ENCODE measurements around the gene POLR3E. TPM values are rescaled to one million over a fixed set of nuclear protein-coding genes. Genes with fewer than 3 reads are reported as not detected.
"Not testable (repeated sequence)": the region's sequence is repeated elsewhere in the genome, so short reads cannot be mapped to it uniquely, and the experiment has no call there.

The POLR3E gene
- total RNA-seq, 1 experiment from 2014 or later: 26.6 TPM

GRCh38 chr16:22335668-22336246 is 38.5 kb downstream of the POLR3E start:
- DNase-seq (ENCODE audit: low read depth): no peak

DNA sequence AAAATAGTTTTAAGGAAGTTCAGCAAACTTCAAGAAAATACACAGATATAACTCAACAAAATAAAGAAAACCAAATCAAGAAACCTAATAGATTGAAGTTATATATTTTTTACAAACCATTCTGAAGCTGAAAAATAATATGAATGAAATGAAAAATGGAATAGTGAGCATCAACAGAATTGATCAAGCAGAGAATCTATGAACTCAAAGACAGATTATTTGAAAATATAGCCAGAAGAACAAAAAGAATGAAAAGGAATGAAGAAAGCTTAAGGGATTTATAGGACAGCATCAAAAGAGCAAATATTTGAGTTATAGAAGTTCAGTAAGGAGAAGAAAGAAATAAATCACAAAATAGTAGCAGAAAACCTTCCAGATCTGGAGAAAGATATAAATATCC is 39.4 kb downstream of the POLR3E start:
- DNase-seq (ENCODE audit: low read depth): no peak

DNA sequence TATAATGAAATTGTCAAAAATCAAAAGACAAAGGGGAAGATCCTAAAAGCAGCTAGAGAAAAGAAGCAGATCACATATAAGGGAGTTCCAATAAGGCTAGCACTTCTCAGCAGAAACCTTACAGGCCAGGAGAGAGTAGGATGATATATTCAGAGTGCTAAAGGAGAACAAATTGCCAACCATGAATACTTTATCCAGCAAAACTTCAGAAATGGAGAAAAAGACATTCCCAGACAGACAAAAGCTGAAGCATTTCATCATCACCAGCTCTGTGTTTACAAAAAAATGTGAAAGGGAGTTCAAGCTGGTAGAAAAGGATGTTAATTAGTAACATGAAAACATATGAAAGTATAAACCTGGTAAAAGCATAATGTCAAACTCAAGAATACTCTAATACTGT is 39.8 kb downstream of the POLR3E start:
- no peak for DNase-seq (ENCODE audit: low read depth)

DNA sequence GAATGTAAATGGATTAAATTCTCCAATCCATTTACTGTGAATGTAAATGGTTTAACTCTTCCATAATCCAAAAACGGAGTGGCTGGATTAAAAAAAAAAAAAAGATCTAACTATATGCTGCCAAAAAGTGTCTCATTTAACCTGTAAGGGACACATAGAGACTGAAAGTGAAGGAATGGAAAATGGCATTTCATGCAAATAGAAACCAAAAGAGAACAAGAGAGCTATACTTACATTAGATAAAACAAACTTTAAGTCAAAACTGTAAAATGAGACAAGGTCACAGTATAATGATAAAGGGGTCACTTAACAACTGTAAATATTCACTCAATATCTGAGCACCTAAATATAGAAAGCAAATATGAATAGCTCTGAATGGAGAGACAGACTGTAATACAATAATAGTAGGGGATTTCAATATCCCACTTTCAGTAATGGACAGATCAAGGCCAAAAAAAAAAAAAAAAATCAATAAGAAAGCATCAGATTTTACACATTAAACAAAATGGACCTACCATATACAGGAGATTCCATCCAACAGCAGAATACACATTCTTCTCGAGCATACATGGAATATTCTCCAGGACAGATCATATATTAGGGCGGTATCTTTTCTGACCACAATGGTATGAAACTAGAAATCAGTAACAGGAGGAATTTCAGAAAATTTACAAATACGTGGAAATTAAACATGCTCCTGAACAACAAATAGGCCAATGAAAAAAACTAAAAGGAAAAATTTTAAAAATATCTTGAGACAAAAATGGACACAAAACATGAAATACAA is 40.8 kb downstream of the POLR3E start:
- no peak for DNase-seq (ENCODE audit: low read depth)

- DNase-seq (ENCODE audit: low read depth): no peak
These were observed 43.7 kb downstream of the POLR3E start for GRCh38 chr16:22340945-22341344.

DNA sequence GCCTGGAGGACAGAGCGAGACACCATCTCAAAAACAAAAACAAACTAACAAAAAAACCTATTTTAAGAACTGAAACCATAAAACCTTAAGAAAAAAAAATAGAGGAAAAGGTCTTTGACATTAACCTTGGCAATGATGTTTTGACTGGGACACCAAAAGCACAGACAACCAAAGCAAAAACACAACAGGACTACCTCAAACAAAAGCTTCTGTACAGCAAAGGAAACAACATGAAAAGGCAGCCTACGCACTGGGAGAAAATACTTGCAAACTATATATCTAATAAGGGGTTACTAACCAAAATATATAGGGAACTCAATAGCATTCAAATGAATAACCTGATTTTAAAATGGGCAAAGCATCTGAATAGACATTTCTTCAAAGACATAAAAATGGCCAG is 44.9 kb downstream of the POLR3E start:
- no peak for DNase-seq (ENCODE audit: low read depth)

GRCh38 chr16:22346483-22346882 is 49.3 kb downstream of the POLR3E start:
- DNase-seq (ENCODE audit: low read depth): no peak

GRCh38 chr16:22347100-22347820 is 50.1 kb downstream of the POLR3E start:
- DNase-seq (ENCODE audit: low read depth): no peak

GRCh38 chr16:22348291-22348690 is 51.1 kb downstream of the POLR3E start:
- DNase-seq (ENCODE audit: low read depth): no peak

- DNase-seq (ENCODE audit: low read depth): not testable (repeated sequence)
These were observed 53.8 kb downstream of the POLR3E start for GRCh38 chr16:22351017-22351416.

DNA sequence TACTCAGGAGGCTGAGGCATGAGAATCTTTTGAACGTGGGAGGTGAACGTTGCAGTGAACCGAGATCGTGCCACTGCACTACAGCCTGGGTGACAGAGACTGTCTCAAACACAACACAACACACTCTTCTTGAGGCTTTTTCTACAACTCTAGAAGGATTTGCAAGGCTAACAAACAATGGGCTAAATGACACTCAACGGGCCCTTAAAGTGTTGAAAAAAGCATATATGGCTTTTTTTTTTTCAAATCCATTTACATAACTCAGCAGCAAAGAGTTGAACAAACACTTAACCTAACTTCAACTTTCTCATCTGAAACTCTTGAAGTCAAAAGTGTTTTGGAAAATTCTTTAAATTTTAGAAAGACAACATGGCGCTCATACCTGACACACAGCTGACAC is 54.9 kb downstream of the POLR3E start:
- DNase-seq (ENCODE audit: low read depth): no peak

- DNase-seq (ENCODE audit: low read depth): no peak
These were observed 55.5 kb downstream of the POLR3E start for GRCh38 chr16:22352723-22353122.

DNA sequence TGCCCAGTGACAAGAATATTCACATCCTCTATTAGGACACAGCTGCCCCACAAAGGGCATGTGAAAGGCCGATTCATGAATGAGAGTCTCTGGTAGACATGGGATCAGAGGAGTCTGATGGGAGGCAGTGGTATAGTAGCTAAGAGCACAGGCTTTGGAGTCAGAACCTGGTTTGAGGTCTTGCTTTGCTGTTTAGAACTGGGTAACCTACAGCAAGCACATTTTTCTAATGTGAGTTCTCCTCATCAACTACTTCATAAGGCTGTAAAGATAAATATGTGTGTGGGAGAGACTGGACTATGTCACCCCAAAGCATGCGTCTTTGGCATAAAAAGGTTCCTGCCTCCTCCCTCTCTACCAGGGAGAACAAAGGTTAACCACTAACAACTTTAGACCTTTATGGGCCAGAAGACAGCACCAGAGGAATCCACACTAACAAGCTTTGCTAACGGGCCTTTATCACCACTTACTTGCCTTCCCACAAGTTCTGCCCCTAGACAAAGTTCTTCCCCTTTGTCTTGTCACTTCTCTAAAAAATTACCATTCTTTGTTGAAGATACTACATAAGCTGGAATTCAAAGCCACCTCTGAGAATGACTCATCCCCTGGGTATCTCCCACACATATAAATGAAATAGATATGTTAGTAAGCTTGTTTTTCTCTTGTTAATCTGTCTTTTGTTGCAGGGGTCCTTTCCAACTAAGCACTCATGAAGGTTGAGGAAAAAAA is 56.1 kb downstream of the POLR3E start:
- peak; percentile 77 for DNase-seq (ENCODE audit: low read depth)

DNA sequence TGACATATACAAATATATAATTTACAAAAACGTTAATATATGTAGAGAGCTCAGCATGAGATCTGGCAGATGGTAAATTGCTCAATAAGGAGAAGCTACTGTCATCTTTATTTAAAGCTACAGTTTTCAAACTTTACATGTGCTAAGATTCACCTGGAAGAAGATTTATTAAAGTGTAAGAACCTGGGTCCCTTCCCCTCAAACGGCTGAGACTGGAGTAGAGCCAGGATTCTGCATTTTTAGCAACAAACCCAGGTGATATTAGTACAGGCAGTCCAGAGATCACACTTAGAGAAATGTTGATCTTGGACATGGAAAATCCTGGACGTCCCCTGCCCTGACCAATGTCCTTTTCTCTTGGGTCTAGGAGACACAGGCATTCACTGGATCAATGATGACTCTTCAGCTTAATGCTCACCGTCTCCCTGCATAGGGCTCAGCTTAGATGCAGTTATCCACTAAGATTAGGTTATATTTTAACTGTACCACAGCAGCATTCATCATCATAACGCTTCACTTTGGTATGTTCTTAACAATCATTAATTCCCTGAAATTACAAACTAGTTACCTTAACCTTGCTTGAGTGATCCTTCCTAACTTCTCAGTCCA is 56.8 kb downstream of the POLR3E start:
- DNase-seq (ENCODE audit: low read depth): no peak

DNA sequence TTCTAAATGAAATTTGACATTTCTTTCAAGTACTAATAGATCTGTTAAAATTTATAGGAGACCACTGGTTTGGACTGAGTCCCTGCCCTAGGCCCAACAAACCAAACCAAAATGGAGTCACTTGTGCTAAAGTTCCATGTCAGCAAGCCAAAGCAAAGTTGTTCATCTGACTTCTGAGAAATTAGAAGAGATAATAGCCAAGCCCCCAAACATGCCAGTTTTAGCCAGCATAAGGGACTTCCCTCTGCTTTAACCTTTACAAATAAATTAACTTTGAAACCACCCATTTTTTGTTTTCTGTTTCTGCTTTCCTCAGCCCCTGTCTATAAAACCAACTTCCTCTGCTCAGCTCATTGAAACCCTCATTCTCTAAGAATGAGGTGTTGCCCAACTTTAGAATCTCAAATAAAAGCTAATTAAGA is 58.3 kb downstream of the POLR3E start:
- DNase-seq (ENCODE audit: low read depth): no peak

DNA sequence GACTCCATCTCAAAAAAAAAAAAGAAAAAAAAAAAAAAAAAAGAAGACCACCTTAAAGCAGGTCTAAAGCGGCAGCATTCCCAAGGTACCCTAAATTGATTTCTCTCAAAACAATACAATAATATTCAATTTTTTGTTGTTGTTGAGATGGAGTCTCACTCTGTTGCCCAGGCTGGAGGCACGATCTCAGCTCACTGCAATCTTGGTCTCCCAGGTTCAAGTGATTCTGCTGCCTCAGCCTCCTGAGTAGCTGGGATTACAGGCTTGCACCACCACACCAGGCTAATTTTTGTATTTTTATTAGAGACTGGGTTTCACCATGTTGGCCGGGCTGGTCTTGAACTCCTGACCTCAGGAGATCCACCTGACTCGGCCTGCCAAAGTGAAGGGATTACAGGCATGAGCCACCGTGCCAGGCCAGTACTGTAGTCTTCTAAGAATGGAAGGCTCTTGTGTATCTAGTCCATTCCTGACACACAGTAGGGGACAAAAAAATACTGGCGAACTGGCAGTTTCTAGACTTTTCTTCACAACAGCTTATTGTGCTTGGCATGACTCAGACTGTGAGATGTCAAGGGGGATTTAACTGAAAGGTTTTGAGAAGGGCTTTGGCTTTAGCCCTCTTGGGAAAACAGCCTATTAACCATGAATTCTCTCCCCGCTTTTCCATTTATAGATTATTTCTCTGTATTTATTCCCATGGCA is 59.9 kb downstream of the POLR3E start:
- no peak for DNase-seq (ENCODE audit: low read depth)

GRCh38 chr16:22357635-22357971 is 60.4 kb downstream of the POLR3E start:
- no peak for DNase-seq (ENCODE audit: low read depth)

GRCh38 chr16:22358000-22358399 is 60.8 kb downstream of the POLR3E start:
- DNase-seq (ENCODE audit: low read depth): no peak

DNA sequence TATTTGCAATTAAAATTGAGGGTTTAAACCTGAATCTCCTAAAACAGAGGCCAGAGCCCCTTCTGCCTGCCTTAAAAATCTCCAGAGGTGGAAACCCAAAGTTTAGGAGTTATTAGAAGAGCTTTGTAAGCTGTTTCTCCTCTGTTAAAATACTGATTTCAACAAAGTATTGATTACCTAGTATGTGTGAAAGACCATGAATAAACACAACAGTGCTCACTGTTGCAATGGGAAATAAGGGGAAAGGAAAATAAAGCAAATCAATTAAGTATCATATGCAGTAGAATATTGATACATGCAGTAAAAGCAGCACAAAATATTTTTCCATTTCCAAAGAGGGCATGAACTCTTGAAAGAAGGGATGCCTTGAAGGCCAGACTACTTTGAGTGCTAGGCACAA is 62.5 kb downstream of the POLR3E start:
- no peak for DNase-seq (ENCODE audit: low read depth)

GRCh38 chr16:22360963-22361659 is 63.9 kb downstream of the POLR3E start:
- DNase-seq (ENCODE audit: low read depth): no peak

Data from LHCN-M2 (cell line).